Kidney (tissue), 14 donors: ENCODE data around the gene NLRX1. TPM values are rescaled to one million over a fixed set of nuclear protein-coding genes. Genes with fewer than 3 reads are reported as not detected.

ENCODE experiments used
- DNase-seq, 5 donors: peaks; one replicate each; pipeline ENCODE4 v3.0.0-alpha.2; 2013 to 2020
- FAIRE-seq: peaks from 2 replicates; lab custom pipeline; 2012; peaks lifted over from hg19 to GRCh38; lab: Jason Lieb, UNC
- H3K27ac ChIP-seq, 2 donors: one replicate each; pipeline ENCODE4 v1.7.0; 2013; ENCODE audit warnings: low read depth in 2 of 2, low read length in 2 of 2, inconsistent platforms in 1 of 2
- H3K27me3 ChIP-seq: one replicate; pipeline ENCODE4 v1.7.1; 2013; ENCODE audit warnings: low read length, inconsistent platforms; ENCODE audit not compliant: control insufficient read depth, insufficient read depth
- H3K36me3 ChIP-seq, 3 donors: one replicate each; pipeline versions ENCODE4 v1.7.0 to v1.7.1; 2013; ENCODE audit warnings: low read length in 3 of 3, control low read depth in 1 of 3, inconsistent platforms in 1 of 3; ENCODE audit not compliant: insufficient read depth in 3 of 3, control insufficient read depth in 2 of 3
- H3K4me1 ChIP-seq, 3 donors: one replicate each; pipeline versions ENCODE4 v1.7.0 to v1.7.1; 2013; ENCODE audit warnings: low read length in 3 of 3, inconsistent platforms in 1 of 3, low read depth in 1 of 3; ENCODE audit not compliant: control insufficient read depth in 2 of 3, insufficient read depth in 2 of 3
- H3K4me3 ChIP-seq, 3 donors: one replicate each; pipeline versions ENCODE4 v1.7.0 to v1.8.1; 2013; ENCODE audit warnings: low read length in 3 of 3, control low read depth in 1 of 3, inconsistent platforms in 1 of 3
- H3K9ac ChIP-seq, 3 donors: one replicate each; pipeline versions ENCODE4 v1.7.0 to v1.7.1; 2013; ENCODE audit warnings: low read length in 3 of 3, control low read depth in 1 of 3, inconsistent platforms in 1 of 3
- H3K9me3 ChIP-seq, 3 donors: one replicate each; pipeline versions ENCODE4 v1.7.0 to v1.7.1; 2013; ENCODE audit warnings: low read length in 3 of 3, control low read depth in 1 of 3, inconsistent platforms in 1 of 3; ENCODE audit not compliant: control insufficient read depth in 2 of 3, insufficient read depth in 1 of 3
- intact Hi-C: fragments of 100-400 bp; cut with DNase I; formaldehyde crosslinking; loops from one replicate; pipeline ENCODE4 v1.11.1; 2022
- polyA plus RNA-seq: library from polyadenylated mRNA; stranded (reverse); fragments of 350-450 nt; fragmentation: Illumina TruSeq; extraction: RNeasy Lipid Tissue Mini Kit (QIAGEN cat#74804); gene quantifications from one replicate; pipeline ENCODE4 v1.2.3, GENCODE V29; 2014; ENCODE audit warnings: low read depth, low replicate concordance; ENCODE audit not compliant: insufficient read depth
- total RNA-seq: library from RNA; stranded (reverse); fragmentation: NEBNext Ultra II Directional; extraction: Animal tissue kit (Norgen Biotek cat#: 25700); gene quantifications from one replicate; pipeline ENCODE4 v1.2.1, GENCODE V29; 2021
- TF ChIP-seq, protein P1 (sequence below): IDR thresholded peaks from 3 replicates; pipeline ENCODE4 v1.5.1; 2012; ENCODE audit warnings: mild to moderate bottlenecking, moderate library complexity, borderline replicate concordance; ENCODE audit not compliant: insufficient read depth; ENCODE audit errors: extremely low read depth
- donor health status: control.
- donor health status: control.
- donor health status: control.
- donor health status: control.
- donor health status: control.
- donor health status: DM: yes; HTN: yes; CAD: no.
- donor health status: Normal renal cell carcinoma (clear cell type).

Gene NLRX1
- total and polyA plus RNA-seq, 2 donors from 2014 or later: 11.9 to 21.2 TPM

GRCh38 chr11:119202554-119202953 lies 34.0 kb downstream of the NLRX1 start:
- no peak overlapping the region for H3K27ac ChIP-seq
- H3K4me1 ChIP-seq: peaks cover 0 to 5% (median 0%) of the 10 kb centered on the region in 3 donors
- no peak overlapping the region for H3K9ac ChIP-seq
- FAIRE-seq (no peak), DNase-seq (no peak)
- TF ChIP-seq, protein P1, sequence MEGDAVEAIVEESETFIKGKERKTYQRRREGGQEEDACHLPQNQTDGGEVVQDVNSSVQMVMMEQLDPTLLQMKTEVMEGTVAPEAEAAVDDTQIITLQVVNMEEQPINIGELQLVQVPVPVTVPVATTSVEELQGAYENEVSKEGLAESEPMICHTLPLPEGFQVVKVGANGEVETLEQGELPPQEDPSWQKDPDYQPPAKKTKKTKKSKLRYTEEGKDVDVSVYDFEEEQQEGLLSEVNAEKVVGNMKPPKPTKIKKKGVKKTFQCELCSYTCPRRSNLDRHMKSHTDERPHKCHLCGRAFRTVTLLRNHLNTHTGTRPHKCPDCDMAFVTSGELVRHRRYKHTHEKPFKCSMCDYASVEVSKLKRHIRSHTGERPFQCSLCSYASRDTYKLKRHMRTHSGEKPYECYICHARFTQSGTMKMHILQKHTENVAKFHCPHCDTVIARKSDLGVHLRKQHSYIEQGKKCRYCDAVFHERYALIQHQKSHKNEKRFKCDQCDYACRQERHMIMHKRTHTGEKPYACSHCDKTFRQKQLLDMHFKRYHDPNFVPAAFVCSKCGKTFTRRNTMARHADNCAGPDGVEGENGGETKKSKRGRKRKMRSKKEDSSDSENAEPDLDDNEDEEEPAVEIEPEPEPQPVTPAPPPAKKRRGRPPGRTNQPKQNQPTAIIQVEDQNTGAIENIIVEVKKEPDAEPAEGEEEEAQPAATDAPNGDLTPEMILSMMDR: no peak
- no peaks in the 10 kb centered on the region for H3K27me3 ChIP-seq
- no peaks in the 10 kb centered on the region for H3K36me3 ChIP-seq
- no peaks in the 10 kb centered on the region for H3K9me3 ChIP-seq
- intact Hi-C loops: no loop called here
- no peak overlapping the region for H3K4me3 ChIP-seq

- TF ChIP-seq, protein P1: no peak
- H3K4me1 ChIP-seq: peaks cover 0 to 5% (median 0%) of the 10 kb centered on the region in 3 donors
- no peak for FAIRE-seq
- no peak overlapping the region for H3K27ac ChIP-seq
- H3K27me3 ChIP-seq: no peaks in the 10 kb centered on the region
- intact Hi-C loops: no loop called here
- H3K36me3 ChIP-seq: no peaks in the 10 kb centered on the region
- no peaks in the 10 kb centered on the region for H3K9me3 ChIP-seq
- H3K4me3 ChIP-seq: no peak overlapping the region
- DNase-seq: peak in 1 of 5 donors; percentile 41
- H3K9ac ChIP-seq: no peak overlapping the region
Measured at GRCh38 chr11:119204066-119204465, 35.5 kb downstream of the NLRX1 start.

DNA sequence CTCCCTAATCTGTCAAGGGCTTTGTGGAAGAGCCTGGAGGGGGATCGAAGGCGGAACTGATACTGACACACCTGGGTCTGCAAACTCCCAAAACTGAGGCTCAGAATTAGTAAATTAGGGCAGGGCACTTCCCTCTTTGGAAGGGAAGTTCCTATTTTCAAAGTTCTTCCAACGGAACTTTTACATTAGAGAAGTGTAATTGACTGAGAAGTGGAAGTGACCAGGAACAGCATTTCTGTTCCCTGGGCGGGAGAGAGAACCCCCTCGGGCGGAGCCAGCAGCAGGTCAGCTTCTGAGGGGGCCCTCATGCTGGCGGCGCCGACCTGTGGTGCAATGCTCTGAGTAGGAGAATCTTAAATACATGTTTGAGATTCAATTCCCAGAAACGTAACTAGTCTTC lies 36.6 kb downstream of the NLRX1 start:
- no peaks in the 10 kb centered on the region for H3K9me3 ChIP-seq
- intact Hi-C loops: no loop called here
- no peak overlapping the region for H3K27ac ChIP-seq
- TF ChIP-seq, protein P1: no peak
- peak overlapping the region in 1 of 3 donors; percentile 64 for H3K4me3 ChIP-seq
- H3K4me1 ChIP-seq: peaks cover 0 to 5% (median 0%) of the 10 kb centered on the region in 3 donors
- no peaks in the 10 kb centered on the region for H3K27me3 ChIP-seq
- no peak for FAIRE-seq
- no peaks in the 10 kb centered on the region for H3K36me3 ChIP-seq
- H3K9ac ChIP-seq: no peak overlapping the region
- DNase-seq: peak in 3 of 5 donors; percentile 17 to 74 (median 70)
